Vagina (tissue), 2 donors: ENCODE data around the gene LIN37.

Source experiments
- CTCF ChIP-seq, 3 experiments: fragments of 450-650 bp in 2 of 3; fragments of 200-600 bp in 1 of 3; sonication (generic) in 1 of 3; IDR thresholded peaks; one replicate each; pipeline ENCODE4 v1.5.1; 2017 to 2019; ENCODE audit warnings: antibody characterized with exemption in 3 of 3, mild to moderate bottlenecking in 2 of 3, moderate library complexity in 2 of 3
- POLR2A ChIP-seq, 2 donors: fragments of 450-650 bp; IDR thresholded peaks; one replicate each; pipeline ENCODE4 v1.6.1; 2017; ENCODE audit warnings: antibody characterized with exemption in 2 of 2, mild to moderate bottlenecking in 2 of 2, moderate library complexity in 2 of 2
- POLR2AphosphoS5 ChIP-seq, 2 donors: sonication (generic); formaldehyde crosslinking; IDR thresholded peaks; one replicate each; pipeline ENCODE4 v1.9.0; 2017; ENCODE audit warnings: antibody characterized with exemption in 2 of 2, mild to moderate bottlenecking in 2 of 2, low read depth in 1 of 2; ENCODE audit not compliant: insufficient read depth in 1 of 2

DNA sequence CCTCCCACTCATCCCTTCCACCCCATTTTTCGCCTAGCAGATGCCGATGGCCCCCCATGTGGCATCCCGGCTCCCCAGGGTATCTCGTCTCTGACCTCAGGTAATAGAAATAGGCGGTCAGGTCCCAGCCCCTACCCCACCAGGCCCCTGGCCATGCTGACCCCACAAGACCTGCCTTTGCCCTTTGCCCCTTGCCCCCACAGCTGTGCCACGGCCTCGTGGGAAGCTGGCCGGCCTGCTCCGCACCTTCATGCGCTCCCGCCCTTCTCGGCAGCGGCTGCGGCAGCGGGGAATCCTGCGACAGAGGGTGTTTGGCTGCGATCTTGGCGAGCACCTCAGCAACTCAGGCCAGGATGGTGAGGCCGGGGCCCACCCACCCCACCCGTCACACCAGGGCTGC, 32.3 kb downstream of the LIN37 start:
- TF ChIP-seq CTCF (IDR thresholded peaks at IDR 0.05), result no peak
- TF ChIP-seq POLR2A (IDR thresholded peaks at IDR 0.05), result no peak
- no peak for TF ChIP-seq POLR2AphosphoS5 (IDR thresholded peaks at IDR 0.05; ENCODE audit: insufficient read depth in 1 of 2, low read depth in 1 of 2)
